K562 (cell line): ENCODE results near the gene POSTN. TPM values are rescaled to one million over a fixed set of nuclear protein-coding genes. Genes with fewer than 3 reads are reported as not detected.

Experiments
- ATAC-seq: fragments of 200-7000 bp; cut with Tn5 transposase; 3 replicates; pipeline ENCODE4 v1.9.1; 2020; ENCODE audit warnings: moderate library complexity
- BruUV-seq: library from RNA; stranded (reverse); fragments of 400-500 nt; replicated peaks from 2 replicates; lab custom pipeline; 2021; lab: Mats Ljungman, UMichigan
- CTCF ChIA-PET: fragments of 300-600 bp; formaldehyde crosslinking; extraction: SDS; loops from one replicate; lab custom pipeline; 2021; ENCODE audit warnings: low intra/inter-chr PET ratio; lab: Yijun Ruan, JAX
- POLR2A ChIA-PET: fragments of 300-600, 350-650 bp; sonication (Branson Sonifier 250); formaldehyde crosslinking; extraction: SDS; loops from one replicate; lab custom pipeline; 2021; ENCODE audit warnings: antibody characterized with exemption, inconsistent platforms; lab: Yijun Ruan, JAX
- DNase-seq, 4 experiments: peaks; one replicate each; pipeline versions ENCODE4 v3.0.0 to v3.0.0-alpha.2; 2011 to 2018; ENCODE audit warnings: low spot score in 3 of 4, mixed read lengths in 3 of 4; ENCODE audit errors: extremely low read depth in 1 of 4
- FAIRE-seq: peaks from 2 replicates; lab custom pipeline; 2011; peaks lifted over from hg19 to GRCh38; lab: Jason Lieb, UNC
- H2AFZ ChIP-seq: 2 replicates; pipeline ENCODE4 v1.6.0; 2011; ENCODE audit warnings: low read depth, low read length, control low read depth, inconsistent platforms
- H3K27ac ChIP-seq: fragments of 200-600 bp; 3 replicates; pipeline ENCODE4 v1.8.0; 2011; ENCODE audit warnings: low read depth, mild to moderate bottlenecking, control low read depth, inconsistent platforms, low read length, moderate library complexity, mixed read lengths; ENCODE audit errors: extremely low read depth
- H3K27me3 ChIP-seq, 2 experiments: fragments of 300-600 bp in 1 of 2; 2 replicates in 1 of 2; 3 replicates in 1 of 2; pipeline versions ENCODE4 v1.6.0 to v1.8.0; 2011; ENCODE audit warnings: inconsistent platforms in 2 of 2, low read length in 2 of 2, mild to moderate bottlenecking in 1 of 2, mixed read lengths in 1 of 2, moderate library complexity in 1 of 2; ENCODE audit not compliant: control insufficient read depth in 2 of 2, insufficient read depth in 2 of 2
- H3K36me3 ChIP-seq: fragments of 300-600 bp; 3 replicates; pipeline ENCODE4 v1.8.0; 2011; ENCODE audit warnings: mild to moderate bottlenecking, low read length, inconsistent platforms; ENCODE audit not compliant: control insufficient read depth, insufficient read depth
- H3K4me1 ChIP-seq, 2 experiments: fragments of 200-600 bp in 1 of 2; replicated peaks in 1 of 2; 2 replicates in 1 of 2; 3 replicates in 1 of 2; pipeline versions ENCODE4 v1.5.1 to v1.8.0; 2011; ENCODE audit warnings: inconsistent platforms in 2 of 2, low read length in 2 of 2, mild to moderate bottlenecking in 1 of 2, mixed read lengths in 1 of 2, moderate library complexity in 1 of 2; ENCODE audit not compliant: control insufficient read depth in 2 of 2, insufficient read depth in 2 of 2
- H3K4me2 ChIP-seq: 2 replicates; pipeline ENCODE4 v1.6.1; 2011; ENCODE audit warnings: low read length, control low read depth, inconsistent platforms, mixed read lengths; ENCODE audit not compliant: insufficient read depth
- H3K4me3 ChIP-seq: fragments of 200-600 bp; sonication (generic), shearing (Covaris generic); 2 replicates; pipeline ENCODE4 v1.5.1; 2016; ENCODE audit warnings: control low read depth, inconsistent platforms
- H3K79me2 ChIP-seq: fragments of 200-600 bp; 3 replicates; pipeline ENCODE4 v1.8.0; 2011; ENCODE audit warnings: low read length, inconsistent platforms; ENCODE audit not compliant: control insufficient read depth, insufficient read depth
- H3K9ac ChIP-seq, 2 experiments: 2 replicates each; pipeline versions ENCODE4 v1.6.0 to v1.6.1; 2011; ENCODE audit warnings: low read depth in 2 of 2, low read length in 2 of 2, control low read depth in 1 of 2, inconsistent platforms in 1 of 2, mild to moderate bottlenecking in 1 of 2, mixed read lengths in 1 of 2; ENCODE audit not compliant: insufficient read depth in 1 of 2
- H3K9me1 ChIP-seq: one replicate; pipeline ENCODE4 v1.6.0; 2011; ENCODE audit warnings: inconsistent platforms, mild to moderate bottlenecking, low read length, moderate library complexity; ENCODE audit not compliant: control insufficient read depth, insufficient read depth
- H3K9me3 ChIP-seq: replicated peaks from 2 replicates; pipeline ENCODE4 v1.5.1; 2011; ENCODE audit warnings: low read depth, low read length, inconsistent platforms; ENCODE audit not compliant: control insufficient read depth, insufficient read depth
- H4K20me1 ChIP-seq: replicated peaks from 2 replicates; pipeline ENCODE4 v1.6.1; 2011; ENCODE audit warnings: low read length, inconsistent platforms, mixed read lengths; ENCODE audit not compliant: control insufficient read depth, insufficient read depth
- CBFA2T2 ChIP-seq: fragments of 450-650 bp; conservative IDR thresholded peaks from 2 replicates; pipeline ENCODE4 v1.6.1; 2017; ENCODE audit warnings: mild to moderate bottlenecking
- JUNB ChIP-seq: fragments of 450-650 bp; formaldehyde crosslinking; conservative IDR thresholded peaks from 2 replicates; pipeline ENCODE4 v1.4.0; 2020; ENCODE audit warnings: mild to moderate bottlenecking
- ZC3H4 ChIP-seq: sonication (generic); formaldehyde crosslinking; IDR thresholded peaks from 2 replicates; pipeline ENCODE4 v1.9.0; 2021; ENCODE audit warnings: missing genetic modification reagents, borderline replicate concordance
- ZNF407 ChIP-seq: fragments of 450-650 bp; IDR thresholded peaks from 2 replicates; pipeline ENCODE4 v1.6.1; 2016; ENCODE audit warnings: low read depth
- WGBS: fragments of 100-300 bp; shearing (Covaris generic); methylation state at CpG from one replicate; pipeline ENCODE4 v1.1.6; 2016; ENCODE audit warnings: low coverage, mixed read lengths; ENCODE audit not compliant: insufficient coverage; ENCODE audit errors: missing lambda C conversion rate; 5-methylcytosine and 5-hydroxymethylcytosine counted together
- in situ Hi-C: fragments of 300-500 bp; cut with MboI; formaldehyde crosslinking; loops from 4 replicates; pipeline ENCODE4 v1.15.0; 2018; ENCODE audit warnings: inconsistent platforms, mixed read lengths
- intact Hi-C: fragments of 100-400 bp; cut with micrococcal nuclease; formaldehyde crosslinking; loops from 2 replicates; pipeline ENCODE4 v1.14.2; 2022
- polyA plus RNA-seq, 8 experiments: library from polyadenylated mRNA; depleted of rRNA in 4 of 8; stranded (reverse) in 5 of 8; unstranded in 3 of 8; fragments of >200 nt; fragmentation: Nextera tagmentation in 2 of 8; fragmentation: Illumina TruSeq in 1 of 8; extraction: Ambion mirVana in 2 of 8; extraction: Trizol in 1 of 8; gene quantifications; 2 replicates each; pipeline versions ENCODE4 v1.2.1 to v1.2.3, GENCODE V29; 2011 to 2014; ENCODE audit warnings: inconsistent platforms in 1 of 8, missing spikeins in 1 of 8
- total RNA-seq, 7 experiments: library from RNA; depleted of rRNA in 6 of 7; stranded (reverse); fragments of >200 nt in 6 of 7; fragmentation: Illumina TruSeq in 2 of 7; extraction: Trizol in 2 of 7; gene quantifications; 2 replicates each; pipeline versions ENCODE4 v1.2.1 to v1.2.3, GENCODE V29; 2011 to 2021; ENCODE audit warnings: low replicate concordance in 1 of 7

Gene POSTN
- total and polyA plus RNA-seq, 9 of the 15 experiments (the other 6 are each of a cell fraction or from before 2014, with no cell fraction given): 0.01 to 0.04 TPM; not detected in 7

- no peaks in the 10 kb centered on the region for H3K27me3 ChIP-seq
- 3% methylated on average over 3 of the region's 3 CpGs for WGBS
- ChIA-PET POLR2A (no interaction called here), CTCF (no interaction called here)
- intact Hi-C loops (no loop called here), in situ Hi-C loops (no loop called here)
- H4K20me1 ChIP-seq: no peaks in the 10 kb centered on the region
- H3K9ac ChIP-seq: no peak overlapping the region
- no peak for ATAC-seq
- DNase-seq: no peak
- H3K27ac ChIP-seq: no peak overlapping the region
- H3K4me3 ChIP-seq: no peak overlapping the region
- no TSS peak for BruUV-seq
- H3K36me3 ChIP-seq: no peaks in the 10 kb centered on the region
- no peak overlapping the region for H3K4me2 ChIP-seq
- H2AFZ ChIP-seq: no peak overlapping the region
- TF ChIP-seq CBFA2T2: no peak
- TF ChIP-seq ZC3H4 (CRISPR knock-in tag): no peak
- TF ChIP-seq ZNF407: no peak
- no peak for TF ChIP-seq JUNB (CRISPR knock-in tag)
- H3K79me2 ChIP-seq: no peaks in the 10 kb centered on the region
- no peak for FAIRE-seq
- H3K9me3 ChIP-seq: no peaks in the 10 kb centered on the region
- H3K9me1 ChIP-seq: no peaks in the 10 kb centered on the region
- no peaks in the 10 kb centered on the region for H3K4me1 ChIP-seq
Observed at GRCh38 chr13:37646531-37646930, 48.0 kb upstream of the POSTN start.
